Heart left ventricle (tissue), 13 donors: ENCODE results near the gene TBRG1.

Experiments
- CTCF ChIP-seq, 12 donors: fragments of 200-600 bp; sonication (generic) in 4 of 12; IDR thresholded peaks; one replicate each; pipeline versions ENCODE4 v1.5.0 to v1.8.0; 2018 to 2022; ENCODE audit warnings: antibody characterized with exemption in 12 of 12, mild to moderate bottlenecking in 5 of 12
- POLR2A ChIP-seq, 2 donors: fragments of 450-650 bp; IDR thresholded peaks; one replicate each; pipeline ENCODE4 v1.6.1; 2017; ENCODE audit warnings: antibody characterized with exemption in 2 of 2, mild to moderate bottlenecking in 2 of 2, moderate library complexity in 2 of 2
- donor health status: ischemic (EF 13 %, LVEDD 7.1; RV severe dilation, severe dysfunction).
- donor health status: DM: no; HTN: yes; CAD: no.
- donor health status: DM: no; HTN: no; CAD: no.
- donor health status: ischemic (EF 25% LVEDD 6.9; RV normal size, moderate dysfunction).
- donor health status: ischemic (EF 25% LVEDD 5.7; RV mildly dilated, moderate dysfunction).
- donor health status: ischemic (EF 35%, LVEDD 5.7; RV mildly dilated, moderate dysfunction).
- donor health status: nonischemic (EF 11% LVEDD 7.7; RV severe dilation, severe dysfunction).
- donor health status: DM: yes; HTN: yes; CAD: no.
- donor health status: PGD.
- donor health status: ischemic (EF 29% LVEDD 5.4; RV normal size, mild dysfunction).
- donor health status: nonischemic (EF 23%, LVEDD 6.1; RV moderate dilation, normal function).

DNA sequence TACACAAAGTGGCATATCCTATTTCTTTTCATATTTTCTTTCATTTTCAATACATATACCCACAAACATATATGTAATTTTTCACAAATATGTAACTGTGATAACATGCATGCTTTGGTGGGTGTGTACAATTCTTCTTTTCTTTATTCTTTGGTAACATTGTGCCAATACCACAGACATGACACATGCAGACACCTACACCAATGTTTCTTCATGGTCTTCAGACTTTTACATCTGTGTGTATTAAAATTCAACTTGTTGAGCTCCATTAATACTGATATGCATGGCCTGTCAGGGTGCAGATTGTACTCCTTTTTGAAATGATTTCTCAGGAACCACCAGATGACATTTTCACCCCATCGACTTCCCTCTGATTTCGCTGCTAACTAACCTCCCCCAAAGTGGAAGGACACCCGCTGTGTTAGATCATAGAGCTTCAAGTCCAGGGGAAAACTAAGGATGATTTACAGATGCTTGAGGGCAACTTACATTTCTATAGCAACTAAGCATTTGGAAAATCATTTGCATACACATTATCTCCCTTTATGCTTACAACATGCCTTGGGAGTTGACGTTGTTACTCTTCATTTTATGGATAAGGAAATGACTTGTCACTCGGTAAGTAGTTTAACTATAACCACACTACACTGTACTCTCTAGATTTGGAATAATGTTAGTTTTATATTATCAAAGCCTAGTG lies 21.9 kb upstream of the TBRG1 start:
- TF ChIP-seq CTCF (IDR thresholded peaks at IDR 0.05) = no peak
- no peak for TF ChIP-seq POLR2A (IDR thresholded peaks at IDR 0.05)
